Sigmoid colon (tissue), 4 donors: Measurements from ENCODE around the gene GIT2.

ENCODE experiments used
- CTCF ChIP-seq, 4 experiments: fragments of 450-650 bp in 3 of 4; fragments of 200-600 bp in 1 of 4; IDR thresholded peaks; one replicate each; pipeline ENCODE4 v1.5.1; 2016 to 2019; ENCODE audit warnings: antibody characterized with exemption in 4 of 4, mild to moderate bottlenecking in 3 of 4, moderate library complexity in 2 of 4
- POLR2AphosphoS5 ChIP-seq, 4 donors: sonication (generic); formaldehyde crosslinking; IDR thresholded peaks; one replicate each; pipeline ENCODE4 v1.6.1; 2017; ENCODE audit warnings: antibody characterized with exemption in 4 of 4

- TF ChIP-seq POLR2AphosphoS5 (IDR thresholded peaks at IDR 0.05) (no peak), CTCF (IDR thresholded peaks at IDR 0.05) (no peak)
These were observed 27.9 kb upstream of the GIT2 start for GRCh38 chr12:110024051-110024450.
